ENCODE results near the gene CENPU.
A peak's percentile ranks its signal among the peaks of the same experiment; 100 is the strongest.

The CENPU gene

GRCh38 chr4:184699941-184700340, 34.0 kb downstream of the CENPU start:
- DNase-seq, result no peak

- no peak for DNase-seq
Observed at GRCh38 chr4:184697956-184698355, 35.9 kb downstream of the CENPU start.

DNA sequence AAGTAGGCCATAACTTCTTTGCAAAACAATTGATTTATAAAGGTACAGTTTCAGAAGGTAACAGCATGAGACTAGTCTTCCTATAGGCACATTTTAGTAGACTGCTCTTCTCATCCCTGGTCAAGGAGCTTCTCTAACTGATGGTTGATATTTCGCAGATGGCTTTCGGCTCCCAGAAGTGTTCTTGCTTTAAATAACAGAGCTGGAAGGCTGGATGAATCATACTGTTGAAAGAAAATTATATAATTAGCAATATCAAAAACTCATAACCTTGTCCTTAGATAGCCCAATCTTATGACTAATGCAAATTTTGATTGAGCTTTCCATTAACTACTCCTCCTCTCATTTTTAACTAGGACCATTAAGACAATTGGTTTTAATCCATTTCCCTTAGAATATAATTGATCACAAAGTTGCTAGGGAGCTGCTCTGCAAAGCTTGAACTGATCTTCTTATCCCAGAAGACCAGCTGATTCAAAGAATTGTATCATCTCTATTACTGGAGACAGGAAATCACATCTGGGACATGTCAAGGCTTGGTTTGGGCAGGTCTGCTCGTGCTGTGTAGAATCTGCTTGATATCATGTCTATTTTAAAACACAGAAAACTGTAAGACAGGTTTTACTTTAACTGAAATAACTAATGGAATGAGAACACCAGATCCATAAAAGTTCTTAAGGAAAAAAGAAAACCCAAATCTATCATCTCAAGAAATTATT, 38.6 kb downstream of the CENPU start:
- no peak for DNase-seq

- DNase-seq, result no peak
Observed at GRCh38 chr4:184694412-184694956, 39.4 kb downstream of the CENPU start.

- DNase-seq, result no peak
Observed at GRCh38 chr4:184693056-184693455, 40.8 kb downstream of the CENPU start.

DNA sequence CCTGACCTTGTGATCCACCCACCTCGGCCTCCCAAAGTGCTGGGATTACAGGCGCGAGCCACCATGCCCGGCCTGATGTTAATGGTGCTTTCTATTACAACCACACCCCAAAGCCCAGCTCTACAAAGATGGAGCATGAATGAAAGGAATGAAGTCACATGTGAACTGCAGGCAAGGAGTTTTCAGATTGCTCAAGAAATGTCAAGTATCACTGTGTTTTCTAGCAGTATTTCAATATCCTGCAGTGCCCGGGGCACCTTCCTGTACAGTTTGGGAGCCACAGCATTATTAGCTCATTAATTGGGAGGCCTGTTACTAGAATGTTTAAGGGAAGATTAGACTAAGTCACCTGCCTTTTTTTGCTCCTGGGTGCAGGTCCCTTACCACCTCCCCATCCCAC, 44.2 kb downstream of the CENPU start:
- no peak for DNase-seq

DNA sequence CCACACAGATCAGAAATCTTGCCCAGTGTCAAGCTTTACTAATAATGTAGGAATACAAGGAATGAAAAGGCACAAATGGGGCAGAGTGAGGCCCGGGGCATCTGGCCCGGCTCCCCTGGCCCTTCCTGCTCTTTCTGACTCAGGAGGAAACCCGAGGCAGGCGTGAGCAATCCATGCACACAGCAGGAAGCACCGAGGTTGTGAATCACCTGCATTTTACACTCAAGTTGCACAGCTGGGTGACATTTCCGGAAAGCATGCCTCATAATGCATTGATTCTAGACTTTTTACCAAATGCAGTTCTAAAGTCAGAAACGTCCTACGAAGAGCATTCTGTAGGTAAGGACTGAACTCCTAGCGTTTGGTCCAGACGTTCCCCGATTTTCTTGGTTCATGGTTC, 45.4 kb downstream of the CENPU start:
- DNase-seq, result no peak

- DNase-seq, result no peak
Observed at GRCh38 chr4:184688005-184688404, 45.9 kb downstream of the CENPU start.

DNA sequence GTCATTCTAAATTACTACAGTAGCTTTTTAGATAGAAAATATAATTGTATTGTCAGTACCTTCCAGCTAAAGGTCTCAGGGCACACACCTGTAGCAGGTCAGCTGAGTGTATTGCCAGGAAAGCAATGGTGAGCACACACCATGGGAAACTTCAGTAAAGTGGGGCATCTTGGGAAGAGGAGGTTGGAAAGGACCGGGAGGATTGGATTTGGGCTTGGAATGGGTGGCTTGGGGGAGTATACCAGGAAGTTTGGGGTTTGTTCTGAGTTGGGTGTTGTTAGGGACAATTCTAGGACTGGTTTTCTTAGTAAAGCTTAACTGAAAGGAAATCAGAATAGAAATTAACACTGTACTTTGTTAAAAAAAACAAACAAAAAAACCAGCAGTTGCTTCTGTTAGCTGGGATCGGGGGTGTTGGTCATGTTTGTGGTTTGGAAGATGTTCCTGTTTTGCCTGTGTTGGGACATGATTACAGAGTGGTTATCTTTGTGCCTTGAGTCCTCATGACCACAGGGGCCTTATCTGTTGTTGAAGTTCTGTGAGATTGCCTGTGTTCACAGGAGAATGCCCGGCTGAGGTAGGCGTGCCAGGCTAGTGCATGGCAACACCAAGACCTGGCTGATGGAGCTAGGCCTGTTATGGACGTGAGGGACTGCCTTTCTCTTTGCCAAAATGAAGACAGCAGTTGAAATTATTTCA, 49.3 kb downstream of the CENPU start:
- DNase-seq, result peak; percentile 95

- no peak for DNase-seq
Observed at GRCh38 chr4:184681916-184682315, 52.0 kb downstream of the CENPU start.

DNA sequence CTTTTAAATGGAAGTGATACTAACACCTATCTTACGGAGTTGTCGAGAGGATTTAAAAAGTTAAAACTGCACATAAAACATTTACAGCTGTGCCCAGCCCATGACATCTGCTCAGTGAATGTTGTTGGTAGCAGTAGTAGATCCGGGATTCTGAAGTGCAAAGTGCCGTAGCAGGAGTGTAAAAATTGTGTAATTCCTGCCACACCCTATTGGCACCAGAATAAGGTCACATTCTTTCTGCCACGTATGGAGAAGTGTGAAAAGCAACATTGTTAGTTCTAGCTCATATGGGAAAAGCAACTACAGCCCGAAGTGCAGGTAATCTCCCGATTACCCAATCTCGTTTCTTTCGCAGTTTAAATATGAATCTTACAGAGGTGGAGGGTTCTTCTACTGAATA, 53.2 kb downstream of the CENPU start:
- no peak for DNase-seq

GRCh38 chr4:184675821-184676492, 57.9 kb downstream of the CENPU start:
- no peak for DNase-seq

DNA sequence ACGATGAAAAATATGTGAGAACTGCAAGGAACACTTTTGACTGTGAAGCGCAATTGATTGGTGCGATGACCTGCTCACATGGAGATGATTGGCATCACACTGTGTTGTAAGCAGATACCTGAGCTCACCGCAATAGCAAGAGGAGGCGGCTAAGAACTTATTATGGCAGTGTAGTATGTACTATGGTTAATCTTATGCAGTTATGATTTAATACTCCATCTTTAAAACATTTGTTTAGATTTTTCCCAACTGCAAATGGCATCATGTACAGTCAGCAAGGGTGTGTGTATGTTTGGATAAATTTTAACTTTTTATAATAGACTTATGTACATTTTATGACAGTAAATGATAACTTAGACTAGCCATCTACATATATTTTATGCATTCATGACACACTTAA, 58.9 kb downstream of the CENPU start:
- no peak for DNase-seq

GRCh38 chr4:184674011-184674410, 59.9 kb downstream of the CENPU start:
- DNase-seq, result no peak

DNA sequence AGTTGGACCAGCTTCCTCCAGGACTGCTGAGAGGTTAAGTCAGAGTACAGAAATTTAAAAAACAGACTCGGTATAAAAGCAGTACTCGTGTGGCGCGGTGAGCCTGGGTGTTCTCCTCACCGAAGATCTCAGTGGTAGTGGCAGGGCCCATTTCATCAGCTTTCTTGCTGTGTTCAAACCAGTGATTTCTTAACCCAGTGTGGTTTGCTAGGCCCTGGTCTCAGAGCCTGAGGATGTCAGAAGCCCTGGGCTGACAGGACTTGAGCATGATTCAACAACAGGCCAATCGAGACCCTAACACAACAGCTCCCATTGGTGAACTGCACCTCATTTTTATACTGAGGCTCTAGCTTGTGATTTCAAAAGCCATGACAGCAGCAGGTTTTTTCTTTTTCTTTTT, 61.2 kb downstream of the CENPU start:
- no peak for DNase-seq

- no peak for DNase-seq
Observed at GRCh38 chr4:184671101-184671500, 62.8 kb downstream of the CENPU start.

GRCh38 chr4:184669251-184669650, 64.6 kb downstream of the CENPU start:
- DNase-seq, result no peak

DNA sequence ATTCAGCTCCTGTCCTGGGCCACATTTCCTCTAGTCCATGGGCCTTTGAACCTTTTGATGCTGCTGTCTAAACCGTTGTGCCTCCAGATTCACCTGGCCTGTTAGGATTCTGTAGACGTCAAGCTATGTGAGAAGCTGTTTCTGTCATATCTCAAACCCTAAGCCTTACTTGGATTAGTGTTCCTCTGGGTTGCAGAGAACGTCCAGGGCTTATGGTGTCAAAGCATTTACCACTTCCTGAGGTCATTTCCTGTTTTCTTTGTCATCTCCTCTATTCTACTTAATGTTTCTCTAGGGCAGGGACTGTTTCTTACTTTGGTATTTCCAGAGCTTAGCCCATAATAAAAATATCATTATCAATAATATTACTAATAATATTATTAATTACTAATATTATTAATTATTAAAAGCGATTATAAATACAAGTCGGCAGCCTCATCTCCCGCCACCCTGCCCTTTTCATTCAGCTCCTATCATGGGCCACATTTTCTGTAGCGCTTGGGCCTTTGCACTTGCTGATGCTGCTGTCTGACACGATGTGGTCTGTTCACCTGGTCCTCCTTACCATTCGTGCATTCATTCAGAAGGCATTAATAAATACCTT, 65.3 kb downstream of the CENPU start:
- DNase-seq, result peak; percentile 12

- DNase-seq, result no peak
Observed at GRCh38 chr4:184668096-184668495, 65.8 kb downstream of the CENPU start.

- no peak for DNase-seq
Observed at GRCh38 chr4:184666670-184667069, 67.2 kb downstream of the CENPU start.

DNA sequence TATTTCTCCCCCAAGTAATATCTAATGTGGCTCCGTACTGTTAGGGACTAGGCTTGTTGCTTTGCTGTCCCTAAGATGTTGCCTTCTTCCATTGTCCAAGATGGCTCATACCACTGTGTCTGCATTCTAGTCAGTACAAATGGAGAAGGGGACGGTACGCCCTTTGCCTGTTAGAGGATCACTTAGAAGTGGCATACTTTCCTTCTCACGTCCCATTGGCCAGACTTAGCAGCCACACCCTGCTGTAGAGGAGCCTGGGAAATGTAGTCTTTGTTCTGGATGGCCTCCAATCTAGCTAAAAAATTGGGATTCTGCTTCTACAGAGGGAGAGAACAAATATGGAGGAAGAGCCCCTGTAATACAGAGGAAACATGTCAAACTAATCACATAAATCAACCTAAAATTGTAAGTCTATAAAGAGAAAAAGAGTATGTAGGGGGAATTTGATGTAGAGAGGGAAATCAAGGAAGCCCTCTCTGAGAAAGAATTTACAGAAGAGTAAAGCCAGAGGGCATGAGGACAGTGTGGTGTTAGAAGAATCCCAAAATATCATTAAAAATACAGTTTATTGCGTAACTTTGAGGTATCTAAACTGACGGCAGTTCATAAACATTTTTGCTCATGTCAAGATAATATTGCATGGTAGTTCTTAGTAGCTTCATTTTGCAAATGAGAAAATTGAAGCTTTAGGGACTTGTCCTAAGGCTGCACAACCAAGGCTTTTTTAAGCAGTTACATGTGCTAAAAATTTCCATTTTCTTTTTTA, 69.3 kb downstream of the CENPU start:
- no peak for DNase-seq

- no peak for DNase-seq
Observed at GRCh38 chr4:184662236-184662635, 71.7 kb downstream of the CENPU start.

DNA sequence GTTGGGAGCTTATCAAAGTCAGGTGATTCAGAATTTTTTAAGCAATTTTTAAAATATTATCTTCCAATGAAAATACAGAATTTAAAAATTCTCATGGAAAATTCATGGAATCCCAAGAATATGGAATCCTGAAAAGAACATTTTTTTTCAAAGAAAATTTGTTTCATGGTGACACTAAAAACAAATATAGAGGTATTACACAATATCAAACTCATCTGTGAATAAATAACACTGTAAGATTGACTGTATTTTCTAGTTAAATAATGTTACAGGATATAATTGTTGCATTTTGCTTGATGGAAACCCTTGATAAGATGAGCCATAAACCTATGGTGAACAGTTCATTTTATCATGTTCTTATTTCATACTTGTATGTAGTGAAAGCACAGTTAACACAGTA, 72.9 kb downstream of the CENPU start:
- DNase-seq, result no peak

All from GF-D8 (cell line).